HUES6 (cell line): ENCODE results near the gene MKKS.
"Not testable (repeated sequence)": the region's sequence is repeated elsewhere in the genome, so short reads cannot be mapped to it uniquely, and the experiment has no call there.

Source experiments
- H3K27ac ChIP-seq: 2 replicates; pipeline ENCODE4 v1.7.0; 2013; ENCODE audit warnings: low read depth, mild to moderate bottlenecking, low read length, inconsistent platforms
- H3K27me3 ChIP-seq: 2 replicates; pipeline ENCODE4 v1.6.1; 2013; ENCODE audit warnings: low read length; ENCODE audit not compliant: control insufficient read depth, insufficient read depth
- H3K36me3 ChIP-seq: 2 replicates; pipeline ENCODE4 v1.6.1; 2013; ENCODE audit warnings: low read length; ENCODE audit not compliant: control insufficient read depth, insufficient read depth
- H3K4me1 ChIP-seq: 2 replicates; pipeline ENCODE4 v1.6.1; 2013; ENCODE audit warnings: low read length; ENCODE audit not compliant: control insufficient read depth, insufficient read depth
- H3K4me3 ChIP-seq: 2 replicates; pipeline ENCODE4 v1.5.1; 2013; ENCODE audit warnings: low read depth, low read length
- H3K9ac ChIP-seq: one replicate; pipeline ENCODE4 v1.6.1; 2013; ENCODE audit warnings: mild to moderate bottlenecking, low read length
- H3K9me3 ChIP-seq: 2 replicates; pipeline ENCODE4 v1.6.1; 2013; ENCODE audit warnings: low read depth, low read length; ENCODE audit not compliant: control insufficient read depth, insufficient read depth

MKKS gene

GRCh38 chr20:10412591-10413408, 21.2 kb downstream of the MKKS start:
- Histone ChIP-seq H3K4me3 (no peak overlapping the region), H3K9ac (no peak overlapping the region), H3K36me3 (peaks cover 31% of the 10 kb centered on the region), H3K9me3 (no peaks in the 10 kb centered on the region), H3K27ac (no peak overlapping the region), H3K27me3 (no peaks in the 10 kb centered on the region), H3K4me1 (peaks cover 14% of the 10 kb centered on the region)

GRCh38 chr20:10411673-10412072, 22.3 kb downstream of the MKKS start:
- Histone ChIP-seq H3K9ac (no peak overlapping the region), H3K9me3 (no peaks in the 10 kb centered on the region), H3K4me3 (no peak overlapping the region), H3K27me3 (no peaks in the 10 kb centered on the region), H3K36me3 (peaks cover 28% of the 10 kb centered on the region), H3K4me1 (peaks cover 14% of the 10 kb centered on the region), H3K27ac (no peak overlapping the region)

DNA sequence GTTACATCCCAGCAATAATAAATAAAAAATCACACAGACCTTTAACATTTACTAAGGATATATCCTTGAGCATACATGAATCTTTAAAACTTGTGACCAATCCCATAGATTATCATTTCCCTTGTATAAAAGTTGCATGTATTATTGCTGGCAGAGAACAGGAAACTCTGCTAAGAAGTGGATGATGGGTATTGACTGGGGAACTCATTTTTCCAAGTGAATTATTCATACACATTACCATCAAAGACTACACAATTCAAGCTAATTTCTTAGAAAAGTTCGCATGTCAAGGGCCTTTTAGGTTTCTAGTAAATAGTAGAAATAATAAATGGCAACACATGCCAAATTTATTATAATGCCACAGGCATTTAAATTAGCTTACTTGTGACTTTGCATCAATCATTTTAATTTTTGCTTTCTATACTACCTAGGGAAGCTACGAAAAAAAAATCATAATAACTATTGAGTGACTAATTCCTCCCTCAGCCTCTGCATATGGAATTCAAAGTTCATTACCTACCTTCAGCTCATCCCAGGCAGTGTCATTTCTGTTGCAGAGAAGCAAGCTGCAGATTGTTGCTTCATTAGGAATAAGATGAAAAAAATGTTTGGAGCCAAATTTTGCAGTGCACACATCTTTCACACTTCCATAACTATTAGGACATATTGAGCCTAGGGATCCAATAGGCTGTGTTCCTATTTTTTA, 25.8 kb downstream of the MKKS start:
- Histone ChIP-seq H3K27ac (no peak overlapping the region), H3K36me3 (peaks cover 25% of the 10 kb centered on the region)

DNA sequence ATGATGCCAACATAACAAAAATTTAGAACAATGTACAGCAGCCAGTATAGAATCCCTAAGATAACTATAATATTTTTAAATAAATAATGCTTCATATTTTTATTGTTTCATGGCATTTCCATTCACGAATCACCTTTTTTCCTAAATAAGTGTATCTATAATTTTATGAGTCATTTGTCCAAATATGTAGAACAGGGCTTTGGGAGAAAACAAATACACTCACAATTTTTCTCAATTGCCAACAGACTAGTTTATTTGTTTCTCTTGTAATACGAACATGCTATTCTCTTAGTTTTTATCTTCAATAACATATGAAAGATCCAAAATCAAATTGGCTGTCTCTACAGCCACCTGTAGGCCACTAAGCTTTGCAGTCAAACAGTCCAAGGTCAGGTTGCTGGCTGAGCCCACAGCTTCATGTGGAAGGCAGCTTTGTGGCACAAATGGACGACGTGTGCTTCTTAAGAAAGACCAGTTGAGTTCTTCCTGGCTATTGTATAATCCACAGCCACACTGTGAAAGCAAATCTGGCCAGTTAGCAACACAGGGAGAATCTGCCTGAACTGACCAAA, 29.0 kb downstream of the MKKS start:
- Histone ChIP-seq H3K27ac (no peak overlapping the region), H3K27me3 (no peaks in the 10 kb centered on the region), H3K36me3 (peaks cover 20% of the 10 kb centered on the region), H3K4me1 (no peaks in the 10 kb centered on the region), H3K9ac (no peak overlapping the region), H3K9me3 (no peaks in the 10 kb centered on the region), H3K4me3 (no peak overlapping the region)

More for the DNA sequence above, 25.8 kb downstream of the MKKS start:
- no peak overlapping the region for H3K9ac ChIP-seq
- no peaks in the 10 kb centered on the region for H3K4me1 ChIP-seq
- H3K9me3 ChIP-seq: no peaks in the 10 kb centered on the region
- H3K27me3 ChIP-seq: no peaks in the 10 kb centered on the region
- H3K4me3 ChIP-seq: no peak overlapping the region

DNA sequence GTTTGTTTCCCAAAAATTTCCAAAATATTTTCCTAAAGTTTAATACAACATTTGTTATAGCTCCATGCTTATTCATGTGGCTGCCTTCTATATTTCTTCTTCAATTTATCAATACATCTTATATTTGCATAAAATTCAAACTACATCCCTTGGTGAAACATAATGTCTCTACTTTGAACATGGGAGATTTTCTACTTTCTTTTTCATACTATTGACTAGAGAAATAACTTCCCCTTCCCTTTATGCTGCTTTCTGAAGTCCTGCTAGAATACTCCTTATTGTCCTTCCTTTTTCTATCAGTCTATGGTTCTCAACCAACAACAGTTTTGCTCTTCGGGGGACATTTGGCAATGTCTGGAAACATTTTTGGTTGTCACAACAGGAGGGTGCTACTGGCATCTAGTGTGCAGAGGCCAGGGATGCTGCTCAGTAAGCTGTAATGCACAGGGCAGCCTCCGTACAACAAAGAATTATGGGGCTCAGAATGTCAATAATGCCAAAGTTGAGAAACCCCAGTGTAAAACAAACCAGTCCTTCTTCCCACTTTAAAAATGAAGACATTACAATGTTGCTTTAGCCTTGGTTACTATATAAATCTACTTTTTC, 29.9 kb downstream of the MKKS start:
- Histone ChIP-seq H3K27ac (no peak overlapping the region), H3K36me3 (peaks cover 20% of the 10 kb centered on the region), H3K9me3 (no peaks in the 10 kb centered on the region), H3K4me1 (no peaks in the 10 kb centered on the region), H3K9ac (no peak overlapping the region), H3K27me3 (no peaks in the 10 kb centered on the region), H3K4me3 (no peak overlapping the region)

DNA sequence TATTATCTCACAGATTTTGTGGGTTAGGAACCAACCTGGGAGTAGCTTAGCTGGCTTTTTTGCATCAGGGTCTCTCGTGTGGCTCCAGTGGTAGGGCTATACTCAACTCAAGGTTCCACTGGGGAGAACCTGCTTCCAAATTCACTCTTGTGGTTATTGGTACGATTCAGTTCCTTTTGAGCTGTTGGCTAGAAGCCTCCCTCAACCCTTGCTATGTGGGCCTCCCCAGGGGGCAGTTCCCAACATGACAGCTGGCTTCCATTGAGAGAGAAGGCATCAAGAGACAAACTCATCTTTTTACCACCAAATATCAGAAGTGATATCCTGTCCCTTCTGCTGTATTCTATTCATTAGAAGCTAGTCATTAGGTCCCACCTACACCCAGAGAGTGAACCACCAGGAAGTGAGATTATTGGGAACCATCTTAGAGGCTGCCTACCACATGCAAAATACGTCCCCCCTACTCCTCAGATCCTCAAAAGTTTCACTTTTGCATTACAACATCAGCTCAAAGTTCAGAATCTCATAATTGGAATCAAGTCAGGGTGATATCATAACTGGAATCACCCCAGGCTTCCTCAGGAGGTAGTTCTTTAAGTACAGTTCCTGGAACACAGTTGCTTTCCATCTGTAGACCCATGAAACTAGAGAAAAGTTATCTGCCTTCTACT, 30.9 kb downstream of the MKKS start:
- no peaks in the 10 kb centered on the region for H3K27me3 ChIP-seq
- no peak overlapping the region for H3K9ac ChIP-seq
- no peak overlapping the region for H3K27ac ChIP-seq
- H3K4me3 ChIP-seq: no peak overlapping the region
- no peaks in the 10 kb centered on the region for H3K4me1 ChIP-seq
- H3K36me3 ChIP-seq: peaks cover 20% of the 10 kb centered on the region
- H3K9me3 ChIP-seq: no peaks in the 10 kb centered on the region

DNA sequence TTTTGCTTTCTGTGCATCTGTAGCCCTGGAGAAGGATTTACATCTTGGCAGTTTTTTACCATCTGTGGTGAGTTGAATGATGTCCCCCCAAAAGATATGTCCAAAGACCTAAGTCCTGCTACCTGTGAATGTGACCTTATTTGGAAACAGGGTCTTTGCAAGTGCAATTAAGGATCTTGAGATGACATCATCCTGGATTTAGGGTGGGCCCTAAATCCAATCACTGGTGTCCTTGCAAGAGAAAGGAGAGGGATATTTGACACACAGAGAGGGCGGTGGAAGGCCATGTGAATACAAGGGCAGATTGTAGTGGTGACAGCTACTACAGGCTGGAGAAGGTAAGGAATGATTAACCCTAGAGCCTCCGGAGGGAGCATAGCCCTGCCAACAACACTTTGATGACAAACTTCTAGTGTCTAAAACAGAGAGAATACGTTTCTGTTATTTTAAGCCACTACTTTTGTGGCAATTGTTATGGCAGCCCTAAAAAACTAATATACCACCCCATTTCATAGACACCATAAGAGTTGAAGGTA, 35.1 kb downstream of the MKKS start:
- H3K4me3 ChIP-seq: no peak overlapping the region
- H3K27ac ChIP-seq: no peak overlapping the region
- H3K9ac ChIP-seq: no peak overlapping the region
- H3K9me3 ChIP-seq: 0 out of 2 replicates have a peak, but pooled peaks cover 2% of the 10 kb centered on the region
- H3K36me3 ChIP-seq: no peaks in the 10 kb centered on the region
- H3K4me1 ChIP-seq: no peaks in the 10 kb centered on the region
- H3K27me3 ChIP-seq: no peaks in the 10 kb centered on the region

- not testable (repeated sequence) for H3K9ac ChIP-seq, H3K36me3 ChIP-seq, H3K9me3 ChIP-seq, H3K4me3 ChIP-seq, H3K4me1 ChIP-seq, H3K27me3 ChIP-seq, H3K27ac ChIP-seq
Measured at GRCh38 chr20:10394752-10395151, 39.3 kb downstream of the MKKS start.

DNA sequence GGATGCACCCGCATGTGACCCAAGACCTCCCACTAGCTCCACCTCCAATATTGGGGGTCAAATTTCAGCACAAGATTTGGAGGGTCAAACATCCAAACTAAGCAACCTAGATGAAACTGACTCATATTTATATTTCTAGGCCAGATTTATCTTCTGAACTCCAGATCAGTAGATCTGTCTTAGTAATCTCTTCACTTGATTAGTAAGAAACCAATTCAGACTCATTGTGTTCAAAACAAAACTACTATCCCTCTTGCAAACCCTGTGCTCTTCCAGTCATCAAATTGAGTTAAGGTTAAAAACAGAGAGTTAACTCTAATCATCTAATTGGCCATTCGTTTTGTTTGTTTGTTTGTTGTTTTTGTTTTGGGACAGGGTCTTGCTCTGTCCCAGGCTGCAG, 43.3 kb downstream of the MKKS start:
- Histone ChIP-seq H3K4me3 (no peak overlapping the region), H3K27ac (no peak overlapping the region), H3K9me3 (0 out of 2 replicates have a peak, but pooled peaks cover 9% of the 10 kb centered on the region), H3K36me3 (no peaks in the 10 kb centered on the region), H3K4me1 (no peaks in the 10 kb centered on the region), H3K9ac (no peak overlapping the region), H3K27me3 (no peaks in the 10 kb centered on the region)

- Histone ChIP-seq H3K4me1 (no peaks in the 10 kb centered on the region), H3K27me3 (no peaks in the 10 kb centered on the region), H3K9me3 (0 out of 2 replicates have a peak, but pooled peaks cover 8% of the 10 kb centered on the region), H3K4me3 (no peak overlapping the region), H3K36me3 (no peaks in the 10 kb centered on the region), H3K9ac (no peak overlapping the region), H3K27ac (no peak overlapping the region)
Measured at GRCh38 chr20:10388597-10388996, 45.4 kb downstream of the MKKS start.
